ENCODE data around the gene TULP1. TPM values are rescaled to one million over a fixed set of nuclear protein-coding genes. Genes with fewer than 3 reads are reported as not detected.

Gene TULP1
- total and polyA plus RNA-seq, 2 of the 13 experiments (the other 11 are each of a cell fraction or from before 2014, with no cell fraction given) = not detected

DNA sequence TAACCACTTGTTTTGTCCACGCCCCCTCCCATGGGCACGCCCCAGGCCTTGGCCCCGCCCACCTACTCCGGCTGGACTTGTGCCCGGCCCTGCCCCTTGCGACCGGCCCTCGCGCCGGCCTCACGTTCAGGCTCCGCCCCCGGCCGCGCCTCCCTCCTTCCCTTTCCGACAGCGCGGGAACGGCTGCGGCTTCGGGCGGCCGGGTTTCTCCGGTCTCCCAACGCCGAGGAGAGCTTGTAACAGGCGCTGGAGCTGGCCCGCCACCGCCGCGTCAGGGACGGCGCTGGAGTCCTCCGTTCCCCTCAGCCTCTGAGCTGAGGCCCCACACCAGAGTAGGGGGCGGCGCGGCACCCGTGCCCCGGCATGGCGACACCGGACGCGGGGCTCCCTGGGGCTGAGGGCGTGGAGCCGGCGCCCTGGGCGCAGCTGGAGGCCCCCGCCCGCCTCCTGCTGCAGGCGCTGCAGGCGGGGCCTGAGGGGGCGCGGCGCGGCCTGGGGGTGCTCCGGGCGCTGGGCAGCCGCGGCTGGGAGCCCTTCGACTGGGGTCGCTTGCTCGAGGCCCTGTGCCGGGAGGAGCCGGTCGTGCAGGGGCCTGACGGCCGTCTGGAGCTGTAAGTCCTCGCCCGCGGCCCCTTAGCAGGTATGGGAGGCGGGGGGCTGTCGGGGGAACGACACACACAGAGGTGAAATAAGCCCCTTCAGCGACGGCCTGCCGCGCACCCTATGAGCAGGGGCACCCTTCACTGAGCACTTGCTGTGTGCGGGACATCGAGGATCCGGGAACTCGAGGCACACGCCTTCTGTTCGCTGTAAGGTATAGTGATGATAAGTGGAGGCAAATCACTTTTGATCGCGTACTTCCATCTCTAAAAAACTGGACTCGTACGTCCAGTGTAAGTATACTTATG, 60.3 kb downstream of the TULP1 start, which contains the start of gene FANCE (continued):
- TF ChIP-seq TFDP2 (CRISPR knock-in tag; IDR thresholded peaks at IDR 0.05) (peak; percentile 98), FOXA3 (CRISPR knock-in tag; IDR thresholded peaks at IDR 0.05) (0 out of 2 replicates have a peak, but pooled peaks have one; percentile 40), ARNTL (CRISPR knock-in tag; IDR thresholded peaks at IDR 0.05) (peak; percentile 70; the same call in 1 of the 2 replicates), ZNF414 (CRISPR knock-in tag; IDR thresholded peaks at IDR 0.05) (no peak), RXRA (CRISPR knock-in tag; IDR thresholded peaks at IDR 0.05) (peak; percentile 57; the same call in 1 of the 2 replicates), MLX (CRISPR knock-in tag; IDR thresholded peaks at IDR 0.05) (0 out of 2 replicates have a peak, but pooled peaks have one; percentile 35), ZNF691 (CRISPR knock-in tag; IDR thresholded peaks at IDR 0.05; ENCODE audit: borderline replicate concordance, low read depth) (no peak), ZBTB43 (CRISPR knock-in tag; conservative IDR thresholded peaks at IDR 0.05) (no peak; the same call in 1 of the 2 replicates), THAP8 (CRISPR knock-in tag; IDR thresholded peaks at IDR 0.05; ENCODE audit: borderline replicate concordance) (no peak), RORA (CRISPR knock-in tag; IDR thresholded peaks at IDR 0.05) (no peak), ZNF142 (CRISPR knock-in tag; IDR thresholded peaks at IDR 0.05) (peak; percentile 76; the same call in 1 of the 2 replicates), MAZ (IDR thresholded peaks at IDR 0.05; ENCODE audit: borderline replicate concordance, low read depth, low read length) (peak; percentile 44), MAZ (CRISPR knock-in tag; IDR thresholded peaks at IDR 0.05; ENCODE audit: low read depth) (peak; percentile 96)
